LNCAP (cell line): Measurements from ENCODE around the gene RAB6D.
"Not testable (repeated sequence)": the region's sequence is repeated elsewhere in the genome, so short reads cannot be mapped to it uniquely, and the experiment has no call there.

Experiments
- CTCF ChIP-seq: fragments of 450-650 bp; IDR thresholded peaks from 2 replicates; pipeline ENCODE4 v1.5.1; 2017; ENCODE audit warnings: mild to moderate bottlenecking

The RAB6D gene

GRCh38 chr2:131363703-131364186 lies at the start of gene RAB6D:
Gene RAB6D, minus strand, starts transcription at chr2:131364168. Its CDS starts 448 bp downstream, at chr2:131363720.
- TF ChIP-seq CTCF, result not testable (repeated sequence)

GRCh38 chr2:131413148-131413747 lies 49.3 kb upstream of the RAB6D start:
- TF ChIP-seq CTCF, result peak; percentile 75

- TF ChIP-seq CTCF, result no peak
Measured at GRCh38 chr2:131410173-131410572, 46.2 kb upstream of the RAB6D start.

- TF ChIP-seq CTCF, result no peak
Measured at GRCh38 chr2:131408778-131409177, 44.8 kb upstream of the RAB6D start.

GRCh38 chr2:131408207-131408606 lies 44.2 kb upstream of the RAB6D start:
- no peak for TF ChIP-seq CTCF

- TF ChIP-seq CTCF, result no peak
Measured at GRCh38 chr2:131404753-131405152, 40.8 kb upstream of the RAB6D start.

GRCh38 chr2:131402320-131403039 lies 38.5 kb upstream of the RAB6D start:
- no peak for TF ChIP-seq CTCF
